ENCODE data around the gene PHOX2A.

The PHOX2A gene

GRCh38 chr11:72244361-72245262 is 636 bp upstream of the PHOX2A start:
- no peak for TF ChIP-seq JUND (IDR thresholded peaks at IDR 0.05; ENCODE audit: low read depth)
- DNase-seq (ENCODE audit: low read depth in 1 of 2, low spot score in 1 of 2), result no peak
- in situ Hi-C loops (cut with HindIII; ENCODE audit: low pct_unique_long_range_greater_than_20kb, low sequenced_read_pairs), result no loop called here

- TF ChIP-seq JUND (IDR thresholded peaks at IDR 0.05; ENCODE audit: low read depth), result no peak
- no peak for DNase-seq (ENCODE audit: low read depth in 1 of 2, low spot score in 1 of 2)
- in situ Hi-C loops (cut with HindIII; ENCODE audit: low pct_unique_long_range_greater_than_20kb, low sequenced_read_pairs), result no loop called here
Observed at GRCh38 chr11:72243173-72244059, 560 bp downstream of the PHOX2A start.

GRCh38 chr11:72242141-72242540 is 1.8 kb downstream of the PHOX2A start:
- in situ Hi-C loops (cut with HindIII; ENCODE audit: low pct_unique_long_range_greater_than_20kb, low sequenced_read_pairs), result no loop called here
- no peak for TF ChIP-seq JUND (IDR thresholded peaks at IDR 0.05; ENCODE audit: low read depth)
- DNase-seq (ENCODE audit: low read depth in 1 of 2, low spot score in 1 of 2), result no peak

- in situ Hi-C loops (cut with HindIII; ENCODE audit: low pct_unique_long_range_greater_than_20kb, low sequenced_read_pairs), result no loop called here
- TF ChIP-seq JUND (IDR thresholded peaks at IDR 0.05; ENCODE audit: low read depth), result no peak
- no peak for DNase-seq (ENCODE audit: low read depth in 1 of 2, low spot score in 1 of 2)
Observed at GRCh38 chr11:72241291-72241781, 2.6 kb downstream of the PHOX2A start.

GRCh38 chr11:72240461-72241290 is 3.3 kb downstream of the PHOX2A start:
- in situ Hi-C loops (cut with HindIII; ENCODE audit: low pct_unique_long_range_greater_than_20kb, low sequenced_read_pairs), result no loop called here
- TF ChIP-seq JUND (IDR thresholded peaks at IDR 0.05; ENCODE audit: low read depth), result no peak
- no peak for DNase-seq (ENCODE audit: low read depth in 1 of 2, low spot score in 1 of 2)

GRCh38 chr11:72239849-72240460 is 4.0 kb downstream of the PHOX2A start:
- in situ Hi-C loops (cut with HindIII; ENCODE audit: low pct_unique_long_range_greater_than_20kb, low sequenced_read_pairs), result no loop called here
- TF ChIP-seq JUND (IDR thresholded peaks at IDR 0.05; ENCODE audit: low read depth), result no peak

GRCh38 chr11:72239313-72239848 is 4.6 kb downstream of the PHOX2A start:
- TF ChIP-seq JUND (IDR thresholded peaks at IDR 0.05; ENCODE audit: low read depth), result no peak
- in situ Hi-C loops (cut with HindIII; ENCODE audit: low pct_unique_long_range_greater_than_20kb, low sequenced_read_pairs), result no loop called here
- peak; percentile 56 to 79 for DNase-seq (ENCODE audit: low read depth in 1 of 2, low spot score in 1 of 2)

More at GRCh38 chr11:72239849-72240460, 4.0 kb downstream of the PHOX2A start:
- peak in 1 of 2 experiments; percentile 37 for DNase-seq (ENCODE audit: low read depth in 1 of 2, low spot score in 1 of 2)

- DNase-seq (ENCODE audit: low read depth in 1 of 2, low spot score in 1 of 2), result no peak
- in situ Hi-C loops (cut with HindIII; ENCODE audit: low pct_unique_long_range_greater_than_20kb, low sequenced_read_pairs), result no loop called here
- TF ChIP-seq JUND (IDR thresholded peaks at IDR 0.05; ENCODE audit: low read depth), result no peak
Observed at GRCh38 chr11:72238492-72239312, 5.3 kb downstream of the PHOX2A start.

GRCh38 chr11:72238040-72238450 is 5.9 kb downstream of the PHOX2A start:
- no peak for TF ChIP-seq JUND (IDR thresholded peaks at IDR 0.05; ENCODE audit: low read depth)
- in situ Hi-C loops (cut with HindIII; ENCODE audit: low pct_unique_long_range_greater_than_20kb, low sequenced_read_pairs), result no loop called here
- DNase-seq (ENCODE audit: low read depth in 1 of 2, low spot score in 1 of 2), result peak in 1 of 2 experiments; percentile 59

GRCh38 chr11:72237112-72237931 is 6.7 kb downstream of the PHOX2A start:
- in situ Hi-C loops (cut with HindIII; ENCODE audit: low pct_unique_long_range_greater_than_20kb, low sequenced_read_pairs), result no loop called here
- TF ChIP-seq JUND (IDR thresholded peaks at IDR 0.05; ENCODE audit: low read depth), result no peak
- DNase-seq (ENCODE audit: low read depth in 1 of 2, low spot score in 1 of 2), result no peak

Data from T47D (cell line).